ENCODE measurements around the gene AOPEP. TPM values are rescaled to one million over a fixed set of nuclear protein-coding genes. Genes with fewer than 3 reads are reported as not detected.
A peak's percentile ranks its signal among the peaks of the same experiment; 100 is the strongest.

The AOPEP gene
- total RNA-seq, 1 donor from 2014 or later = 213 TPM

DNA sequence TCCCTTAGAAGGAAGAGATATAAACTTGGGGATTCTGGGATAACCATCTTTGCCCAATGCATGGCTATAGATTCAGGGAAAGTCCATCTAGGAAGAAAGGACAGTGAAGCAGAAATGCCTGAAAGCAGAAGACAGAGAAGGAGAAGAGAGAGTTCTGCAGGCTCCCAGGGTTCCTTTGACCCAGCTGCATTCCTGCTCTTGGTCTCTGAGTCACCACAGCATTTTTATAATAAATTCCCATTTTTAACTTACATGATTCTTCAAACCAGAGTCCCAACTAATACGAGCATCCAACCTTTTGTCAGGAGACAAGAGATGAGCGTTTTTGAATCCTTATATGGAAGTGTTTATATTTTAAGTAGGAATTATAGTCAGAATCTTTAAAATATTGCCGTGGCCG is 12.0 kb upstream of the AOPEP start:
- no peak for DNase-seq (ENCODE audit: low read depth)

DNA sequence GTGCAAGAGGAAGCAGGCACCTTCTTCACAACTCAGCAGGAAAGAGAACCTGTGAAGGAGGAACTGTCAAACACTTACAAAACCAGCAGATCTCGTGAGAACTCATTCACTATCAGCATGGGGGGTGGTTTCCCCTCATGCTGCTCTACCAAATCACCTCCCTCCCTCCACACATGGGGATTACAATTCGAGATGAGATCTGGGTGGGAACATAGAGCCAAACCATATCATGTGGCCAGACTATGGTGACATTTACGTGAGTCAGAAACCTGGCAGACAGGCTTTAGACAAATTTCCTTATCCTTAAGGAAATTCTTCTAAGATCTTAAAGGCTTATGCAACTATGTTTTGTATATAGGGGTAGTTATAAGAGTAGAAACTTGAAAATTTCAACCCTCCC is 8.7 kb upstream of the AOPEP start:
- DNase-seq (ENCODE audit: low read depth) = no peak

DNA sequence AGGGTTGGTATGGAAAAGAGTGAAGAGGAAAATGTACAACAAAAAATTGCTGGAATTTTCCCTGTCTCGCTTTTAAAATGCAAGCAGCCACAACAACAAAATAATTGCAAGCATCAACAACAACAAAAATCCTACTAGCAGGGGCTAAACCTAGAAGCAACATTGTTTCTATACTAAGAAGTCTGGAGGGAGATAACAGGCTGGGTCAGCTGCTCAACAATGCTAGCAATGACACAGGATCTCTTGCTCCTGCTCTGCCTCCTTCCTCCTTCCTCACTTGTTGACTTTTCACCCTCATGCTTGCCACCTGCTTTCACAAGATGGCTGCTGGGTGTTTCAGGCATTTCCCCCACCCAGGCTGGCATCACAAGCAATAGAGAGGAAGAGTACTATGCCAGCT is 7.6 kb upstream of the AOPEP start:
- no peak for DNase-seq (ENCODE audit: low read depth)

DNA sequence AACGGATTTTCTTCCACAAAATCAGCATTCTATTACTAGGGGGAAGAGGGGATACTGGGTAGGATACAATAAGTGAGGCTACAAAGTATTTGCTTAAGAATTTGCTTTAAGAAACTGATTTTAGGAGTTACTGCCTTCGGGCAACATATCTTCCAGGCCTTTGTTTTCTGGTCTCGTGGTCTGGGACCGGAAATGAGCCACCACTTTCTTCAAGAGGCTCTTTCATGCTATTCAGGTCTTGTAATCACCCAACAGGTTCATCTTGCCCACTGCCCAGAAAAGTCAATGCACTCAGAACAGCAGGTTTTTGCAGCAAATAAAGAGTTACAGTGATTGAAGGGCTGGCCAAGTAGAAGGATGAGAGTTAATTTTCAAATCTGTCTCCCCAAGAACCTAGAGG is 6.6 kb upstream of the AOPEP start:
- DNase-seq (ENCODE audit: low read depth) = no peak

DNA sequence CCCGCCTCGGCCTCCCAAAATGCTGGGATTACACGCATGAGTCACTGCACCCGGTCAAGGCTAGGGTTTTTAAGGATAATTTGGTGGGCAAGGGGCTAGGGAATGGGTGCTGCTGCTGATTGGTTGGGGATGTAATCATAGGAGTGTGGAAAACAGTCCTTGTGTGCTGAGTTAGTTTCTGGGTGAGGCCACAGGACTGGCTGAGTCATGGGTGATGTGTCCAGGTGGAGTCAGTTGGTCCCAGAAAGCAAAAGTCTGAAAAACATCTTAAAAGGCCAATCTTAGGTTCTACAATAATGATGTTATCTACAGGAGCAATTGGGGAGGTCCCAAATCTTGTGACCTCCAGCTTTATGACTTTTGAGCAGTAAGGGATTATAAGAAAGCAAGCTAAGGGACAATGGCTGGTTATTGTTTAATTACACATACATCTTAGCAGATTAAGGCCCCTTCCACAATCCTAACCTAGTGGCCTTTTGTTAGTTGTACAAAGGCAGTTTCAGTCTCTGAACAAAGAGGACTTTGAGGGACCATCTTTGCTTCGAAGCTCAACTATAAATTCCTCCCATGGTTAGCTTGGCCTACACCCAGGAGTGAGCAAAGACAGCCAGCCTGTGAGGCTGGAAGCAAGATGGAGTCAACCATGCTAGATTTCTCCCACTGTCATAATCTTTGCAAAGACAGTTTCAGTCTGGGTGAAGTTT is 5.5 kb upstream of the AOPEP start:
- no peak for DNase-seq (ENCODE audit: low read depth)

DNA sequence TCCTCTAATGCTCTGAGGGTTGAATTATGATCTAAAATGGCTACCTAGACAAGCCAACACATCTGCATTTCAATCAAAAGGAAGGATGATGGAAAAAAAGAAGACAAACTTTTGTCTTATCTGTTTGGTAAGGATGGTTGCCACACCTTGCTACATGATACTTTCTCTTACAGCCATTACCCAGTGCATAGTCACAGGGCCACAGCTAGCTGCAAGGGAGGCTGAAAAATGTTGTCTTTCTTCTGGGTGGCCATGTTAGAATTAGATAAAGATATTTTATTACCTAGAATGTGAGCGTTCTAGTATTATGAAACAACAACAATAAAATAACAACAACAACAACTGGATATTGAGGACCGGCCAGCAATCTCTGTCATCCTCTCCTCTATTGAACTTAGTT is 4.7 kb upstream of the AOPEP start:
- DNase-seq (ENCODE audit: low read depth) = no peak

DNA sequence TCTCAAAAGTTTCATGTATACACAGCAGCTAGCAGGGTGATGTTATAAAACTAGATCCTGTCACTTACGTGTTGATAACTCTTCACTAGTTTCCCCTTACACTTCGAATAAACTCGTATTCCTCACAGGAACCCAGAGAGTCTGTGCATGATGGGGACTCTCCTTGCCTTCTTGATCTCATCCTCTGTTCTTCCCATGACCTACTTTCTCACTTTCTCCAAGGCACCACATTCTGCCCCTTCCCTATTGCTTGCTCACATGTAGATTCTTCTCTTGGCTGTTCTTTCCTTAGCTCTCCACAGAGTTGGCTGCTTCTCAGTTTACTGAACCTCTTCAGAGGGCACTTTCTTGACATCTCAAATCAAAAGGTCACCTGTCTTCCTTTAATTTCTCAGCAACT is 1.2 kb upstream of the AOPEP start:
- DNase-seq (ENCODE audit: low read depth) = no peak

DNA sequence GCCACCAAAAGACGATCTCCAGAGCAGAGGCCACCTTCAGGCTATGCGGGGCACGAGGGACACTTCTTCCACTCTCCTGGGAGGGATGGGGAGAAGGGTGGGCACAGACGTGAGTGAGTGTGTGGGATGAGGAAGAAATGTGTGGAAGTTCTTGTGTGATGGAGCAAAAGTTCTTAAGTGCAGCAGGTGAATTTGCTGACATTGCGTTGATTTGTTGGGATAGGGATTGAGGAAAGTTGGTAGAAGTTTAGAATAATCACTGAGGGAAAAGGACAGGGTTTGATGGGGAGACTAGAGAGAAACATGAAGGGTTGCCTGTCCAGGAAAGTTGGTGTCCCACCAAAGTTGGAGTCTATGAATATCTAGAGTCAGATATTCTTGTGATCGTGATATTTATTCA is 2.2 kb downstream of the AOPEP start:
- no peak for DNase-seq (ENCODE audit: low read depth)

DNA sequence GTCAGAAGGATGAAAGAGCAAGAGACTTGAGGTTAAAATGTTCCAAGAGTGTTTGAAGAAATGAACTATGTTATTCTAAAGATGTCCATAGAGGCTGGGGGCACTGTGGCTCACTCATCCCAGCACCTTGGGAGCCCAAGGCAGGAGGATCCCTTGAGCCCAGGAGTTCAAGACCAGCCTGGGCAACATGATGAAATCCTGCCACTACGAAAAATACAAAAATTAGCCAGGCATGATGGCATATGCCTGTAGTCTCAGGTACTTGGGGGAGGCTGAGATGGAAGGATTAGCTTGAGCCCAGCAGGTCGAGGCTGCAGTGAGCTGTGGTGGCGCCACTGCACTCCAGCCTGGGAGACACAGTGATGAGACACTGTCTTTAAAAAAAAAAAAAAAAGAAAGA is 2.7 kb downstream of the AOPEP start:
- no peak for DNase-seq (ENCODE audit: low read depth)

DNA sequence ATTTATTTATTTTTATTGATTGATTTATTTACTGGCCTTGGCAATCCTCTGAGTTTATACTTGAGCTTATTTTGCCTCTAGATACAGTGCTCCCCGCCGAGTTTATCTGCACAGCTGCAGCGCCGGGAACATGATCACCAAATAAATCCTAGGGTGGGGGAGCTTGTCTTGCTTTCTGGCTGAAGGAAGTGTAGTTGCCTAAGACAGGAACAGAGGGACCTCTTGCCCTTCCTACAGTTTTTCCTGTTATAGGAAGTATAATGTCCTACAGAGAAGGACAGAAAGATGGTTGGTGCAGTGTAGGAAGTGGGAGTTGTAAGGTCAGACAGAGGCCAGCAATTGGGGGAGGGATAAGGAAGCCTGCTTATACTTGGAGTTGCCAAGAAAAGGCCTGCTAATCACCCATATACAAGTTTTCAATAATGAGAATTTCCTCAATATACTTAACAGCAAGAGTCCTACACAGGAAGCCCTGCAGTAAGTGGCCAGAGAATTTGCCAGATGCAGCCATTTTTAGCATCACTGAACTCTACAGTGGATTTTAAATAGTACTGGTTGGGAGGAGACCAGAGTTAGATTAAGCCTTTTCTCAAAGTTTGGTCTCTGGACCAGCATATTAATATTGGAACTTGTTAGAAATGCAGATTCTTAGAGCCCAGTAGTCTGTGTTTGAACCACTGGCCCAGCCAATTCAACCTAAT is 7.7 kb downstream of the AOPEP start:
- DNase-seq (ENCODE audit: low read depth) = no peak

DNA sequence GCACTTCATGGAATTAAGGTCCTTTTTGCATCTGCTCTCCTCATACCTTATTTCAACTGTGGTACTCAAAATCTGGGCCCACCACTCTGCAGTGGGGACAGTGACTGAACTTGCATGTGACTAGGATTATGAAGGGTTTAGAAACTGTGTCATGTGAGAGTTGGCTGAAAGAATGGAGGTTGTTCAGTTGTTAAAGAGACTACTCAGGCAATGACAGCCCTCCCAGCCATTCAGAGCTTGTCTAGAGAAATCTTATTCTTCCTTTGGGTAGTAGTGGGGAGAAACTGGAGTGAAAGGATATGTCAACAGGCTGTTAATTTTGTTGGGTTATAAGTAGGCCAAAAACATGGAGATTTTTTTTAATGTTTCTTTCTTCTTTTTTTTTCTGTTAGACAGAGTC is 10.3 kb downstream of the AOPEP start:
- no peak for DNase-seq (ENCODE audit: low read depth)

DNA sequence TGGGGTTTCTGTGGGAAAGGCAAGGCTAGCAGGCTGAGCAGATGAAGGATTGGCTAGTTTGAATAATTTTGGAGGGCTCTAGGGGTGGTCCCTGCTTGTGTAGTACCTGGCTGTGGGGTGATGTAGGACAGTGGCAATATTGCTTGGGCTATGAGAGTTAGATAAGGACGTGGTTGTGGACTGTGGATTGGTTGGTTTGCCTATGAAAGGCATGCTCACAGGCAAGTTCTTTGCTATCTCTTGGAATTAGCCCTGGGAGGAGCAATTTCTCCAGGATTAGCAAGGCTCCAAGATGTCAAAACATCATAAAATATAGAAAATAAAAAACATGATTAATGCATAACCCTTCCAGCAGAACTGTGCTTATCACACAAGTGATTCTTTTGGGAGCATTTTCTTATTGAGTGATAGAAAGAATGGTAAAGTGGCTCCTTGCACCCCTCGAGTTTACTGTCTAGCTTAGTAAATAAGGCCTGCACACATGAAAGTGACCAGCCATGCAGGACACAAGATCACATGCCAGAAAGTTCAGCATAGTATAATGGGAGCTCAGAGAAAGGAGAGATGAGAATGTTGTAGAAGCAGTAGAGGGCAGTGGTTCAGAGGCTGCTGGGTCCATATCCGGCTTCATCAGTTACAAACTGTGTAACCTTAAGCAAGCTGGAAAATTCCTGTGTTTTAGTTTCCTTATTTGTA is 13.8 kb downstream of the AOPEP start:
- no peak for DNase-seq (ENCODE audit: low read depth)

DNA sequence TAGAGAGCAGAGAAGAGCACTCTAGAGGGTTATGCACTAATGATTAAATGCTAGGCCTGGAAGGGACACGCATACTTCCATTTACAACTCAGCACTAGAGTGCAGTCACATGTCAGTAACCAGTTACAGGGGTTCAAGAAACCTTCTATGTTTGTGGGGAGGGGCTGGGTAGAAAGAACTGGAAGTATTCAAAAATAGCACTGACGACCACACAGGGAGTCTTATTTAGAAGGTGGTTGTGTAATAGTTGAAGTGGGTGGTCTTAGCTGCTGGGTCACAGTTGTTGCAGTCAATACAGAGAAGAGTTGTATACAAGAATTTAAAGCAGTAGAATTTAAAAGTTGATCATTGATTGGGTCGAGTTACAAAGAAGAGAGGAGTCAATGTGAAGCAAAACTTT is 15.4 kb downstream of the AOPEP start:
- DNase-seq (ENCODE audit: low read depth) = peak; percentile 41

DNA sequence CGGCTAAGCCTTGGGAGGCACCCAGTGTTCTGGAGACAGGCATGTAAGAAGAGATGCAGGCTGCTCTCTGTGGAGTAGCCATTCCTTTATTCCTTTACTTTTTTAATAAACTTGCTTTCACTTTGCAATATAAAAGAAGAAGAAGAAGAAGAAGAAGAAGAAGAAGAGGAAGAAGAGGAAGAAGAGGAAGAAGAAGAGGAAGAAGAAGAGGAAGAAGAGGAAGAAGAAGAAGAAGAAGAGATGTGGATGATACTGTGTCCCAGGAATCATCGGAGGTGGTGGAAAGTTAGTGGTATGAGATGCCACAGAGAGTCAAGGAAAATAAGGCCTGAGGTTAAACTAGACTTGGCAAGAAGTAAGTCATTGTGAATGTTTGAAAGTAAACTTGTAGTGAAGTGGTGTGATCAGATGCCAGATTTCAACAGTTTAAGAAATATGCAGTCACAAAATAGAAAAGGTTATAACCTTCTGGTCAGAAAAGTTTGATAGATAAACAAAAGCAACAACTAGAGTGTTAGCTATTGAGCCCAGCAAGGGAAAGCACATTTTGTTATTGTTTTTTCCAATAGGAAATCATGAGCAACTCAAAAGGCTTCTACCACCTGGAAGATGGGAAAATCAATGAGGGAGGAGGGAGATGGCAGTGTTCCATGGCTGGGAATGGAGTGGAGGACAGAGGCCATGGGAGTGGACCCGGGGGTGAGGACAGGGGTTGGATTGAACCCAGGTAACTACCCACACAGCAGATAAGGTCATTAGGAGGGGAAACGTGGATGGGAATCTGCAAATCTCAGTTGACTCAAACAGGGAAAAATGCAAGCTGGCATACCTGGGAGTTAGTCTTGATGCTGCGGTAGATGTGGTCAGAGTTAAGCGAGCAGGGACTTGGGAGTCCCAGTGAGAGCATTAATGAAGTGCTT is 16.8 kb downstream of the AOPEP start:
- no peak for DNase-seq (ENCODE audit: low read depth)

DNA sequence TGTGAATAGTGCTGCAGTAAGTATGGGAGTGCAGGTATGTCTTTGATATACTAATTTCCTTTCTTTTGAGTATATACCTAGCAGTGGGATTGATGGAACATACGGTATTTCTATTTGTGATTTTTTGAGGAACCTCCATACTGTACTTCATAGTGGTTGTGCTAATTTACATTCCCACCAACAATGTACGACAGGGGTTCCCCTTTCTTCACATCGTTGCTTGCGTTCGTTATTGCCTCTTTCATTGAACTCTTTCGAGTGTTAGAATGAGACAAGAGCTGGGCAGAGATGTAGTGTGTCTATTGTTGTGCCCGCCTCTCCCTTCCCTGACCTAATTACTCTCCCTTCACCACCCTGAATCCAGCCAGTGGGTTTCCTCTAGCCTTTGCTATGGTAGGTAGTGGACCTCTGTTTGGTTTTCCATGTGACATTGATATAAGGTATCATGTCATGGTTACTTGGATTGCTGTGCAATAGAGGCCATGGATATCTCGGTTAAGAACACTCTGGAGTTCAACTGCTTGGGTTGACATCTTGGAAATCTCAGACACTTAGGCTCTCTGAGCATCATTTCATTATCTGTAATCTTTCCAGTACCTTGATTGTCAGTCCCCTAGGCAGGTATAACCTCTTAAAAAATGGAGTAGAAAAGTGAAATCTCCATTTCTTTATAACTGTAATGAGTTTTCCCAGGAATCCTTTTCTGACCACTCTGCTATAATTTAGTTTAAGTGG is 19.5 kb downstream of the AOPEP start:
- DNase-seq (ENCODE audit: low read depth) = no peak

DNA sequence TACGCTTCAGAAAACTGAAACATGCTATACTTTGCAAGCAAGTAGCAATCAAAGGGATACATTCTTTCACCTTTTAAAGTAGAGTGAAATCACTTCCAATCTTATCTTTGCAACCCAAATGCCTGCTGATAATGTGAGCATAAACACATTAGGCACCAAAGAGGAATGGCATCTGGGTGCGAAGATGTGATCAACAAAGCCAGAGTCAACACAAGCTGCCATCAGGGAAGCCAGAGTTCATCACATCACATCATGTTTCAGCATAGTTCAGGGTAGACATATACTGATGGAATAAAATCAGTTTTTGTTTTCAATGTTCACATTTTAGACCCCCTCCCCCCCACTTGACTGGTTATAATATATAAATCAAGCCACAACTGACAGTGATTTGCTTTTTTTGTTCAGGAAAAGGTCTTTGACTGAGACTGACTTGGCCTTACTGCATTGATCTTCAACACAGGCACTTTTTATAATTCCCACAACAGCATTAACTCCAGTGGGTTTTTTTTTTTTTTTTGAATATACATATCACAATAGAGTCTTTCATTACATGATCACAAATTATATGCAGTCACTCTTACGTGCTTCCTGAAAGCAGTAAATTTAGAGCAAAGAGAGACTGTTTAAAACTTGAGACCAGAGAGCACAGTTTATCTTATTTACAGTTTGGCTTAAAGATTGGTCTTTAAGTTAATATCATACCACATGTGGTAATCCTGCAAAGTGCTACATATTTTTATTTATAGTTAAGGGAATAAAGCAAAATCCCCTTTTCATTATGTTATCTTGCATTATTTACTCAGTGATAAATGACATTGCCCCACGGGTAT is 20.3 kb downstream of the AOPEP start:
- DNase-seq (ENCODE audit: low read depth) = no peak

DNA sequence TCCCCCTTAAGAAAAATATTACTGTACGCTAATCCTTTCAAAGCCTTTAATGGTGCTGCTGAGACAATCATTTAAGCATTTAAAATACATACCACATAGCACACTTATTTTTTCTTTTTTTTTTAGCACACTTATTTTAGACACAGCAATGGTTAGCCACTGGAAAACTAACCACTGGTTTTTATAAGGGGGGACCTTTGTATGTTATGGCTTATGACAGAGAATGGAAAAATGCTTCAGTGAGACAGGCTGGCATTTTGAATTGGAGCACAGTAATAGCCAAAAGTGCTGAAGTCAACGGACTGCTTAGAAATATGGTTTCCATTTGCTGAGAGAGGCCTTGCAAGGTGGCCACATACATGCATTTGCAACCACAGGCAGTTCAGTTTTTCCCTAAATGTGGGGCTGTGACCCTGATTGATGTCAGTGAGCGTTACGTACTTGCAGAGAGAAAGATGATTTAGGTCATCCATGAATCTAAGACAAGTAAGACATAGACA is 28.5 kb downstream of the AOPEP start:
- DNase-seq (ENCODE audit: low read depth) = no peak

DNA sequence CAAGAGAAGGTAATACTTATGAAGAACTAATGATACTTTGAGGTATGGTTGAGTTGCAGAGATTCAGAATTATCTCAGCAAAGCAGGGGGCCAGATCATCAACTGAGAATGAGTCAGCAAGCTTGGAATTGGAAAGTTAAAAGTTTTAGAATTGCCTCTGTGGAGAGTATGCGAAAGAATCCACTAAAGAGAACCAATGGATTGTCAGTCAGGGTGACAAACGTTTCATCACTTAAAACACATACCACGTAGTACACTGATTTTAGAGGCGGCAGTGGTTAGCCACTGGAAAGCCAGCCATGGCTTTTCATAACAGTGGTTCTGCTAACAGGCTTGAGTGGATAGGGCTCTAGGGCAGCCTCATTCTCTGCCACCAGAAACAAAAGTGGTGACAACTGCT is 30.7 kb downstream of the AOPEP start:
- peak; percentile 76 for DNase-seq (ENCODE audit: low read depth)

DNA sequence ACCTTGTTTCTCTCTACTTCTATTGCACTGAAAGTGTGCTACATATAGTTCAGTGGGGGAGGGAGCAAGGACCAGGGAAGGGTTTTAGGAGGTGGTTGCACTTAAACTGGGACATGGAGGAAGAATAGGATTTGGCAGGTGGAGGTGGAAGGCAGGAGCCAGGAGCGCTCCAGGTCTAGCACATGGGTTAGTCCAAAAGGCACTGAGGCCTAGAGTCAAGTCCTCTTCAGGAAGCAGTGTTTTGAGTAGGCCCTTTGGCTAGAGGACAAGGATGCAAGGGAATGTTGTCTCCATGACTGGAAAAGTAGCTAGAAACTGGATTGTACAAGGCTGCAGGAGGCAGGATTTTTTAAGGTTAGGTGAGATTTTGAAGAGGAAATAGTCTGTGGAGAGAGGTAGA is 31.5 kb downstream of the AOPEP start:
- DNase-seq (ENCODE audit: low read depth) = no peak

DNA sequence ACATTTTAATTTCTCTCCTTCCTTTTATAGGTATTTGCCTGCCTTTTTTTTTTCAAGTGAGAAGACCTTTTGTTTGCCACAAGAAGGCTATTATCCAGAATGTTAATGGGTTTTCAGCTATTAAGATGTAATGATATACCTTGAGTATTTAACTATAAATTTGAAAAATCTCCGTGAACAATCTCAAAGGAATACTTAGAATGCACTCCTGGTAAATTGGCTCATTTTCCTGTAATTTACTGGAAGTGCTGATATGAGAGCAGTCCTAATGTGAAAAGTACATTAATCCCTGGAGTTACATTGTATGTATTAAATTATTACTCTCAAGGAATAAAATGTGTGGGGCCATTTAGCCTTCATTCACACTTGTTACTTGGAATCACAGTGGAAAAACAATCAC is 32.4 kb downstream of the AOPEP start:
- no peak for DNase-seq (ENCODE audit: low read depth)
